GM12875 (cell line): ENCODE measurements around the gene DCP2.

ENCODE experiments used
- H3K4me3 ChIP-seq: one replicate; pipeline ENCODE4 v1.5.1; 2011; ENCODE audit warnings: low read depth, low read length, control low read depth
- CTCF ChIP-seq: IDR thresholded peaks from 2 replicates; pipeline ENCODE4 v1.5.1; 2011; ENCODE audit warnings: low read depth, mild to moderate bottlenecking, control low read depth, inconsistent platforms, low read length, moderate library complexity, borderline replicate concordance; ENCODE audit not compliant: insufficient read depth

DCP2 gene

DNA sequence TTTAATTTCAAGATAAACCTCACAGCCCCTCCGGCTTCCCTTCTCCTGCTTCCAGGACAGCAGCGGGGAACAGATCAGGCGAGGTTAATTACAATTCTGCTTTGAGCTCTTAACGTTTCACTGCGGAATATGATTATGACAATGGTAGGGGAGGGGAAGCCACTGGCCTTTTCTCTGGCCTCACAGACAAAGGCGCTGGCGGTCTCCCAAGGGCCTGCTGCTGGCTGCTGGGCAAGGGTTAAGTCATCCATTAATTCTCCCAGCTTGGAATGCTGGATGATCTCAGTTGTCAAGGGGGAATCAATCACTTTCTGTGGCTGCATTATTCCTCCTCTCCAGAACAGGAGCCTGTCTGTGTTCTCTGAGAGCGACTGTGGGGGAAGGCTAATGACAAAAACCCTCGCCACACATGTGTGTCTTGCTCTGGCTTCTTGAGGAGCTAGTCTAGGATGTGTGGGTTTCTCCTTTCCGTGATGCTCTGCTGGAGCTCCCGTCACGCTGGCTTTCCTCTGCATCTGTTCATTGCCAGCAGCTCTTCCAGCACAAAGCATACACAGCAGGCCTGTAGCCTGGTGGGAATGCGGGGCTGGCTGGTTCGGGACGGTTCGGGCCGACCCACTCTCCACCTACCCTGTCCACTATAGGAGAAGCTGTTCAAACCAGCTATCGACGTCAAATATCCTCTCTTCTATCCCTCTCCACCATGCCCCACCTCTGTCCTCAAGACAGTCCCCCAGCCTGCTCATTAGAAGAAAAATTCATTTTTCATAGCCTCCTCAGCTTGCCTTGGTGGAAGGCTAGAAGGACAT, 82.8 kb downstream of the DCP2 start:
- TF ChIP-seq CTCF = no peak
- no peak overlapping the region for H3K4me3 ChIP-seq

GRCh38 chr5:113060408-113061025, 83.9 kb downstream of the DCP2 start:
- no peak overlapping the region for H3K4me3 ChIP-seq
- no peak for TF ChIP-seq CTCF

DNA sequence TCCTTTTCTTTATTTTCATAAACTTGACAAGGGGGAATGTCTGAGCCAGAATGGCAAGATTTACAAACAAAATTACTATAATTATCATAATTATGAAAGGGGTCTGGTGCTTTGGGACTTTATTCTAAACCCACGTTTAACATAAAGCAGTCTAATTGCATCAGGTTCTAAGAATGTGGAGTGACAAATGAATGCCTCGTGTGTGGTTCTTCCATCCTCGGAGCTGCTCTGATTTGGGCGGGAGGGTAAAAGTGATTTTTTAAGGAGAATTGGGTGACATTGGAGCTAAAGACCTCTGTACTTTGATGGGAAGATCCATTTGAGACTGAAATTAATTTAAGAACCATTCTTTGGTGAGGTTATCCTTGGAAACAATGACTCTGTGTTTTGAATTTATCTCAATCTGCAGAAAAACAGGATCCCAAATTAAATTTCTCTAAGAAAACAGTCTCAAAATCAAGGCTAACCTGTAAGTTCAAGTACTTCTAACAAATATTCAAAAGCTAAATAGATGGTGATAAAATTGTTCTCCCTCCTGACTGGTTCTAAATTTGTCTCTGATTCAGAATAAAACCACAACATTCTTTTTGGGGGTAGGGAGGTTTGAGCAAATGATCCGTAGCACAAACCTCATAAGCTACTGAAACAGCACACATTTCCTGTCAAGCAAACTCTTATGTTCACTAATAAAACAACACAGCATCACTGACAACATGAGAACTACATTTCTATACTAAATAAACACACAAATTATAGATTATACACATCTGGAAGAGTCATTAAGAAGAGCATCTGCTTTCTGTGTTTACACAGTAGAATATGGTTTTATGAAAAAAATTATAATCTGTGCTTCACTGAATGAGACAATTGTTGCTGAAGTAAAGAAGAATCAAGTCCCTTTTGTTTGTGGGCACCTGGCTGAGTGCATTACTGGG, 85.5 kb downstream of the DCP2 start:
- TF ChIP-seq CTCF = no peak
- H3K4me3 ChIP-seq = no peak overlapping the region

- TF ChIP-seq CTCF = no peak
- no peak overlapping the region for H3K4me3 ChIP-seq
These were observed 86.4 kb downstream of the DCP2 start for GRCh38 chr5:113062869-113063508.

DNA sequence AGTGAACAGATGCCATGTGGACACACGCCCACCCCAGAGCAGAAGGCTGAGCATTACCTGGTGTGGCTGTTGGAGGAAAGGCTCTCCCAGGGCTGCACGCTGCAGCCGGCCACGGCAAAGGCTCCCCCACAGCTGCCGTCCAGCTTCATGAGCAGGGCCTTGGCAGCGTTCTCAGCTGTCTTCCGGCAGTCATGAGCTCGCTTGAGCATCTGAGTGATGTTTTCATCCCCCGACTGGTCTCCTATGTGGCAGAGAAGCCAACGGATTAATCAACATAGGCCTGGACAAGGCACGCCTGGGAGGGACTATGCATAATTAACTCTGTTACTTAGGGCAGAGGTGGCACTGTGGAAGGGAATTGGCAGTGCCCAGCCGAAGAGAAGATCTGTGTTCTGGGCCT, 87.3 kb downstream of the DCP2 start:
- no peak for TF ChIP-seq CTCF
- H3K4me3 ChIP-seq = no peak overlapping the region

DNA sequence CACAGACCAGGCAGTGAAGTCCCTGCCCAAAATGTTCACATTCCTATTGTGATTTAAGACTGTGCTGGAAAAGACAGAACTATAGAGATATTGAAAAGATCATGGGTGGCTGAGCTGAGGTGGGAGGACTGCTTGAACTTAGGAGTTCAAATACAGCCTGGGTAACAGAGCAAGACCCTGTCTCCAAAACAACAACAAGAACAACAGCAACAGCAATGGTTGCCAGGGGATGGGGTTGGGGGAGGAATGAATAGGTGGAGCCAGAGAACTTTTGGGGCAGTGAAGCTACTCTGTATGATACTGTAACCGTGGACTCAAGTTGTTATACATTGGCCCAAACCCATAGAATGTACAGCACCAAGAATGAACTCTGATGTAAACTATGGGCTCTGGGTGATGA, 88.2 kb downstream of the DCP2 start:
- H3K4me3 ChIP-seq = no peak overlapping the region
- TF ChIP-seq CTCF = no peak
